HCT116 (cell line): Measurements from ENCODE around the gene SCFD2. TPM values are rescaled to one million over a fixed set of nuclear protein-coding genes. Genes with fewer than 3 reads are reported as not detected.
"Not testable (repeated sequence)": the region's sequence is repeated elsewhere in the genome, so short reads cannot be mapped to it uniquely, and the experiment has no call there.

Source experiments
- ATAC-seq: fragments of 200-7000 bp; cut with Tn5 transposase; 2 replicates; pipeline ENCODE4 v1.9.1; 2020; ENCODE audit warnings: mild to moderate bottlenecking, moderate library complexity
- BruUV-seq: library from RNA; stranded (reverse); fragments of 400-500 nt; replicated peaks from 2 replicates; lab custom pipeline; 2021; lab: Mats Ljungman, UMichigan
- CTCF ChIA-PET: fragments of 300-600 bp; sonication (Branson Sonifier 250); formaldehyde crosslinking; loops from one replicate; lab custom pipeline; 2021; ENCODE audit warnings: antibody characterized with exemption; lab: Charles Lee
- POLR2A ChIA-PET: fragments of 300-600, 350-600 bp; sonication (Branson Sonifier 250); formaldehyde crosslinking; loops from one replicate; lab custom pipeline; 2021; ENCODE audit warnings: antibody characterized with exemption; lab: Charles Lee
- RAD21 ChIA-PET, 2 experiments: fragments of 300-600 bp; sonication (Branson Sonifier 250); formaldehyde crosslinking; loops; one replicate each; lab custom pipeline; 2023; ENCODE audit warnings: low total read pairs in 2 of 2; ENCODE audit not compliant: uncharacterized antibody in 2 of 2, unreplicated experiment in 2 of 2, low non-redundant PET in 1 of 2; lab: Charles Lee
- DNase-seq: peaks from one replicate; pipeline ENCODE4 v3.0.0-alpha.2; 2010; ENCODE audit warnings: low read depth, low spot score
- H2AFZ ChIP-seq: fragments of 200-600 bp; shearing (Covaris generic), sonication (generic); 2 replicates; pipeline ENCODE4 v1.6.1; 2017; ENCODE audit warnings: low read depth, mixed run types, mixed read lengths, antibody characterized with exemption, low read length; ENCODE audit not compliant: poor library complexity, severe bottlenecking
- H3K27ac ChIP-seq: 2 replicates; pipeline ENCODE4 v1.5.1; 2012; ENCODE audit warnings: low read depth, low read length
- H3K27me3 ChIP-seq: fragments of 200-600 bp; sonication (generic); 2 replicates; pipeline ENCODE4 v1.6.1; 2016; ENCODE audit warnings: mixed run types, low read length, mixed read lengths; ENCODE audit not compliant: insufficient read depth
- H3K36me3 ChIP-seq, 2 experiments: fragments of 200-500 bp in 1 of 2; fragments of 200-600 bp in 1 of 2; sonication (Bioruptor generic) in 1 of 2; sonication (generic) in 1 of 2; 2 replicates each; pipeline versions ENCODE4 v1.5.1 to v1.6.1; 2014 to 2016; ENCODE audit warnings: low read length in 2 of 2, inconsistent platforms in 1 of 2, mixed read lengths in 1 of 2, mixed run types in 1 of 2; ENCODE audit not compliant: insufficient read depth in 2 of 2, control insufficient read depth in 1 of 2
- H3K4me1 ChIP-seq, 2 experiments: fragments of 200-600 bp in 1 of 2; sonication (generic) in 1 of 2; 2 replicates each; pipeline versions ENCODE4 v1.5.1 to v1.6.1; 2012 to 2017; ENCODE audit warnings: low read length in 2 of 2, inconsistent platforms in 1 of 2, mild to moderate bottlenecking in 1 of 2, mixed read lengths in 1 of 2, mixed run types in 1 of 2, moderate library complexity in 1 of 2; ENCODE audit not compliant: insufficient read depth in 2 of 2, control insufficient read depth in 1 of 2
- H3K4me2 ChIP-seq: fragments of 200-600 bp; sonication (generic); 2 replicates; pipeline ENCODE4 v1.6.1; 2017; ENCODE audit warnings: mixed run types, low read length, mixed read lengths
- H3K4me3 ChIP-seq, 2 experiments: fragments of 200-600 bp in 1 of 2; sonication (generic) in 1 of 2; replicated peaks in 1 of 2; 2 replicates each; pipeline ENCODE4 v1.5.1; 2011 to 2016; ENCODE audit warnings: low read length in 2 of 2, control low read depth in 1 of 2, low read depth in 1 of 2, mild to moderate bottlenecking in 1 of 2, mixed read lengths in 1 of 2, mixed run types in 1 of 2
- H3K79me2 ChIP-seq: fragments of 200-600 bp; sonication (generic); 2 replicates; pipeline ENCODE4 v1.6.1; 2017; ENCODE audit warnings: mild to moderate bottlenecking, mixed run types, low read length, moderate library complexity, mixed read lengths; ENCODE audit not compliant: insufficient read depth
- H3K9ac ChIP-seq: fragments of 200-600 bp; sonication (generic); 2 replicates; pipeline ENCODE4 v1.6.1; 2016; ENCODE audit warnings: low read length, mixed read lengths
- H3K9me2 ChIP-seq: fragments of 200-600 bp; sonication (generic), shearing (Covaris generic); 2 replicates; pipeline ENCODE4 v1.6.1; 2017; ENCODE audit warnings: mixed run types, mild to moderate bottlenecking, moderate library complexity; ENCODE audit not compliant: insufficient read depth
- H3K9me3 ChIP-seq, 2 experiments: fragments of 200-500 bp in 1 of 2; fragments of 200-600 bp in 1 of 2; sonication (Bioruptor generic) in 1 of 2; sonication (generic) in 1 of 2; 2 replicates each; pipeline ENCODE4 v1.6.1; 2014 to 2017; ENCODE audit warnings: low read length in 2 of 2, mixed read lengths in 2 of 2, inconsistent platforms in 1 of 2, low read depth in 1 of 2, mild to moderate bottlenecking in 1 of 2, mixed run types in 1 of 2, moderate library complexity in 1 of 2; ENCODE audit not compliant: control insufficient read depth in 1 of 2, insufficient read depth in 1 of 2
- H4K20me1 ChIP-seq: fragments of 200-600 bp; sonication (generic), shearing (Covaris generic); 2 replicates; pipeline ENCODE4 v1.6.1; 2017; ENCODE audit warnings: mixed run types, mild to moderate bottlenecking, moderate library complexity; ENCODE audit not compliant: insufficient read depth
- CBX3 ChIP-seq: IDR thresholded peaks from 2 replicates; pipeline ENCODE4 v1.6.1; 2012; ENCODE audit warnings: low read depth
- ELF1 ChIP-seq: IDR thresholded peaks from 2 replicates; pipeline ENCODE4 v1.6.1; 2012; ENCODE audit warnings: low read depth, borderline replicate concordance
- EZH2phosphoT487 ChIP-seq: fragments of 200-600 bp; IDR thresholded peaks from 2 replicates; pipeline ENCODE4 v1.6.1; 2018; ENCODE audit warnings: antibody characterized with exemption, borderline replicate concordance
- MAX ChIP-seq: IDR thresholded peaks from 2 replicates; pipeline ENCODE4 v1.6.1; 2012
- POLR2A ChIP-seq: IDR thresholded peaks from 2 replicates; pipeline ENCODE4 v1.7.0; 2011; ENCODE audit warnings: borderline replicate concordance; ENCODE audit not compliant: insufficient read depth, insufficient read length; ENCODE audit errors: extremely low read depth
- RAD21 ChIP-seq: IDR thresholded peaks from 2 replicates; pipeline ENCODE4 v1.6.1; 2012; ENCODE audit warnings: low read depth, mild to moderate bottlenecking
- SIN3A ChIP-seq: IDR thresholded peaks from 2 replicates; pipeline ENCODE4 v1.6.1; 2012; ENCODE audit warnings: low read depth
- SRF ChIP-seq: IDR thresholded peaks from 2 replicates; pipeline ENCODE4 v1.6.1; 2012; ENCODE audit warnings: low read depth
- ZBTB33 ChIP-seq: IDR thresholded peaks from 2 replicates; pipeline ENCODE4 v1.6.1; 2011; ENCODE audit warnings: mild to moderate bottlenecking, low read length, moderate library complexity; ENCODE audit not compliant: insufficient replicate concordance; ENCODE audit errors: extremely low read depth
- intact Hi-C: fragments of 100-400 bp; cut with micrococcal nuclease; formaldehyde crosslinking; loops from 2 replicates; pipeline ENCODE4 v1.10.0; 2022
- total RNA-seq: library from RNA; stranded (reverse); gene quantifications from one replicate; pipeline ENCODE4 v1.2.1, GENCODE V29; 2021; ENCODE audit not compliant: unreplicated experiment
- TF ChIP-seq, protein P1 (sequence below): IDR thresholded peaks from 2 replicates; pipeline ENCODE4 v1.6.1; 2012; ENCODE audit warnings: low read depth
- TF ChIP-seq, protein P2 (sequence below): IDR thresholded peaks from 2 replicates; pipeline ENCODE4 v1.6.1; 2012

SCFD2 gene
- total RNA-seq, 1 experiment from 2014 or later = 13.6 TPM

DNA sequence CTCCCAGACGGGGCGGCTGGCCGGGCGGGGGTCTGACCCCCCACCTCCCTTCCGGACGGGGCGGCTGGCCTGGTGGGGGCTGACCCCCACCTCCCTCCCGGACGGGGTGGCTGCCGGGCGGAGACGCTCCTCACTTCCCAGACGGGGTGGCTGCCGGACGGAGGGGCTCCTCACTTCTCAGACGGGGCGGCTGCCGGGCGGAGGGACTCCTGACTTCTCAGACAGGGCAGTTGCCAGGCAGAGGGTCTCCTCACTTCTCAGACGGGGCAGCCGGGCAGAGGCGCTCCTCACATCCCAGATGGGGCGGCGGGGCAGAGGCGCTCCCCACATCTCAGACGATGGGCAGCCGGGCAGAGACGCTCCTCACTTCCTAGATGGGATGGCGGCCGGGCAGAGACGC, 109.9 kb downstream of the SCFD2 start:
- CTCF ChIA-PET, H2AFZ ChIP-seq, H3K4me3 ChIP-seq, H3K27me3 ChIP-seq, BruUV-seq, H3K9me2 ChIP-seq, RAD21 ChIA-PET, ATAC-seq, H3K27ac ChIP-seq, H3K4me1 ChIP-seq, H3K9me3 ChIP-seq, POLR2A ChIA-PET, intact Hi-C loops, H3K36me3 ChIP-seq, H4K20me1 ChIP-seq, H3K4me2 ChIP-seq, H3K9ac ChIP-seq, DNase-seq, H3K79me2 ChIP-seq: not testable (repeated sequence)

- ChIA-PET CTCF (no interaction called here), RAD21 (no interaction called here), POLR2A (no interaction called here)
- ATAC-seq (no peak), DNase-seq (no peak)
- no TSS peak for BruUV-seq
- no peak overlapping the region for H3K4me3 ChIP-seq
- TF ChIP-seq, protein P1, sequence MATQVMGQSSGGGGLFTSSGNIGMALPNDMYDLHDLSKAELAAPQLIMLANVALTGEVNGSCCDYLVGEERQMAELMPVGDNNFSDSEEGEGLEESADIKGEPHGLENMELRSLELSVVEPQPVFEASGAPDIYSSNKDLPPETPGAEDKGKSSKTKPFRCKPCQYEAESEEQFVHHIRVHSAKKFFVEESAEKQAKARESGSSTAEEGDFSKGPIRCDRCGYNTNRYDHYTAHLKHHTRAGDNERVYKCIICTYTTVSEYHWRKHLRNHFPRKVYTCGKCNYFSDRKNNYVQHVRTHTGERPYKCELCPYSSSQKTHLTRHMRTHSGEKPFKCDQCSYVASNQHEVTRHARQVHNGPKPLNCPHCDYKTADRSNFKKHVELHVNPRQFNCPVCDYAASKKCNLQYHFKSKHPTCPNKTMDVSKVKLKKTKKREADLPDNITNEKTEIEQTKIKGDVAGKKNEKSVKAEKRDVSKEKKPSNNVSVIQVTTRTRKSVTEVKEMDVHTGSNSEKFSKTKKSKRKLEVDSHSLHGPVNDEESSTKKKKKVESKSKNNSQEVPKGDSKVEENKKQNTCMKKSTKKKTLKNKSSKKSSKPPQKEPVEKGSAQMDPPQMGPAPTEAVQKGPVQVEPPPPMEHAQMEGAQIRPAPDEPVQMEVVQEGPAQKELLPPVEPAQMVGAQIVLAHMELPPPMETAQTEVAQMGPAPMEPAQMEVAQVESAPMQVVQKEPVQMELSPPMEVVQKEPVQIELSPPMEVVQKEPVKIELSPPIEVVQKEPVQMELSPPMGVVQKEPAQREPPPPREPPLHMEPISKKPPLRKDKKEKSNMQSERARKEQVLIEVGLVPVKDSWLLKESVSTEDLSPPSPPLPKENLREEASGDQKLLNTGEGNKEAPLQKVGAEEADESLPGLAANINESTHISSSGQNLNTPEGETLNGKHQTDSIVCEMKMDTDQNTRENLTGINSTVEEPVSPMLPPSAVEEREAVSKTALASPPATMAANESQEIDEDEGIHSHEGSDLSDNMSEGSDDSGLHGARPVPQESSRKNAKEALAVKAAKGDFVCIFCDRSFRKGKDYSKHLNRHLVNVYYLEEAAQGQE = no peak
- TF ChIP-seq EZH2phosphoT487 (no peak), POLR2A (no peak), ELF1 (no peak), SIN3A (no peak), SRF (no peak), CBX3 (no peak), MAX (no peak), RAD21 (no peak), ZBTB33 (no peak)
- TF ChIP-seq, protein P2, sequence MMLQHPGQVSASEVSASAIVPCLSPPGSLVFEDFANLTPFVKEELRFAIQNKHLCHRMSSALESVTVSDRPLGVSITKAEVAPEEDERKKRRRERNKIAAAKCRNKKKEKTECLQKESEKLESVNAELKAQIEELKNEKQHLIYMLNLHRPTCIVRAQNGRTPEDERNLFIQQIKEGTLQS = no peak
- intact Hi-C loops = no loop called here
- H3K9ac ChIP-seq = no peak overlapping the region
- H3K9me2 ChIP-seq = no peaks in the 10 kb centered on the region
- H3K36me3 ChIP-seq = no peaks in the 10 kb centered on the region
- no peaks in the 10 kb centered on the region for H3K4me1 ChIP-seq
- H3K27ac ChIP-seq = no peak overlapping the region
- no peaks in the 10 kb centered on the region for H3K27me3 ChIP-seq
- H3K4me2 ChIP-seq = no peak overlapping the region
- H4K20me1 ChIP-seq = no peaks in the 10 kb centered on the region
- H3K79me2 ChIP-seq = no peaks in the 10 kb centered on the region
- H2AFZ ChIP-seq = no peak overlapping the region
- H3K9me3 ChIP-seq = no peaks in the 10 kb centered on the region
These were observed 125.3 kb downstream of the SCFD2 start for GRCh38 chr4:53240573-53240972.
